COLO668 (cell line): ENCODE results near the gene LAMTOR1.
"Not testable (repeated sequence)": the region's sequence is repeated elsewhere in the genome, so short reads cannot be mapped to it uniquely, and the experiment has no call there.

Experiments
- DNase-seq: peaks from one replicate; lab custom pipeline; 2025; ENCODE audit not compliant: unreplicated experiment; lab: John Stamatoyannopoulos, UW

Gene LAMTOR1

DNA sequence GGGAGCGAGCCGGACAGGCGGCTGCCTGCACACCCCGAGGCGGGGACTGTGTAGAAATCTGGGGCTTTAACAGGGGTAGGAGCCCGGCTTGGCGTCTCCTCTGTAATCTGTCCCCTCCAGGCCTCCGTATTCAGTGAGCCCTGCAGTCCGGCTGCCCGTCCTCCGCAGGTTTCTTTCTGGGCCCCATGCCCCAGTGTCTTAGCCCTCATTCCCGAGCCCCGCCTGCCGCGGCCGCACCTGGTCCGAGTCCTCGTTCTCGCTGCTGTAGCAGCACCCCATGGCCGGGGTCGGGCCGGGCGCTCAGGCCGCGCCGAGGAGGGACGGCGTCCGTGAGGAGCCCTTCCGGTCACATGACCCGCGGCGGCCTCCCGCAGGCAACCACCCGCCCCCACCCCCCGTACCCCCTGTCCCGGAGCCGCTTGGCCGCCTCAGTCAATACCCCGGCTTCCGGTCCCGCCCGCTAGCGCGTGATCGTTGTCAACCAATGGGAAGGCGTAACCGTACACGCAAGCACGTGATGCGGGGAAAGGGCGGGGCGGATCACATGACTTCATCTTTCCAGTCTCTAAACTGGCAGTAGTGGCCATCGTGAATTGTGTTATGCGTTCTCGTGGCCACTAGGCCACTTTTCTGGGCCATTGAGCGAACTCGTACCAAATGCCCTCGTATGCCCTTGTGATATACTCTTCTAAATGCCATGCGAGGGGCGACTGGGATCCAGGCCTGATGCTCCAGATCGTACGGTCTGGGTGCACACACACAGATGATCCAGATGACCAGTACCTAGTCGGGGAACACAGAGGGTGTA is at the start of gene LAMTOR1:
Gene LAMTOR1 (minus strand): TSS at position 352 of the 808 bp plus-strand sequence. CDS start 73 bp downstream, at position 279.
- peak; percentile 97 for DNase-seq

DNA sequence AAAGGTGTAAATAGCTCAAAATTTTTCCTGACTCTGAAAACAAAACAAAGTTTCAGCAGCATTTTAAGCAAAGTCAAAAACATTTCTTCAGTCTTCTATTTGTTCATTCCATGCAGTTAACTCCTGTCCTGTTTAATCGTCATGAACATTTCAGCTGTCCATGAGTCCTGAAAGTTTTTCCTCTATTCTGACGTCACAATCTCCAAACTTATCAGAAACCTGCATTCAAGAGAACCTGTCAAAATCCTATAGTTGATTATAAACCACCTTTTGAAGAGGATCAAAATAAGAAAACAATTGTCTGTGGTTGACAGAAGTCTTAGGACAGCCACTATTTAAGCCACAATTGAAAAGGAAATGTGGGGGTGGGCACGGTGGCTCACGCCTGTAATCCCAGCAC is 47.8 kb upstream of the LAMTOR1 start:
- no peak for DNase-seq

DNA sequence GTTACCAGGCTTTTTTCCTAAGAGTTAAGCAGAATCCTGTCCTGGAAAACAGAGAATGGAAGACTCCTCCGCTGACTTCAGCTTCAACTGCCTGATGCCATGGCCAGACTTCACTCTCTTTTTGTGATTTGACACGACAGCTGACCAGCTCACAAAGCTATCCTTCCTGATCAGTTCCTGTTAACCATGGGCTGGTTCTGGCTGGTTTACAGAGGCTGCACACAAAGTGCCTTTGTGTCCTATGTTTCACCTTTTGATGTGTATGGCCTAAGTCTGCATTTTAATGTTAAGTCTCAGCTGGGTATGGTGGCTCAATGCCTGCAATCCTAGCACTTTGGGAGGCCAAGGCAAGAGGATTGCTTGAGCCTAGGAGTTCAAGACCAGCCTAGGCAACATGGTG is 43.5 kb upstream of the LAMTOR1 start:
- no peak for DNase-seq

DNA sequence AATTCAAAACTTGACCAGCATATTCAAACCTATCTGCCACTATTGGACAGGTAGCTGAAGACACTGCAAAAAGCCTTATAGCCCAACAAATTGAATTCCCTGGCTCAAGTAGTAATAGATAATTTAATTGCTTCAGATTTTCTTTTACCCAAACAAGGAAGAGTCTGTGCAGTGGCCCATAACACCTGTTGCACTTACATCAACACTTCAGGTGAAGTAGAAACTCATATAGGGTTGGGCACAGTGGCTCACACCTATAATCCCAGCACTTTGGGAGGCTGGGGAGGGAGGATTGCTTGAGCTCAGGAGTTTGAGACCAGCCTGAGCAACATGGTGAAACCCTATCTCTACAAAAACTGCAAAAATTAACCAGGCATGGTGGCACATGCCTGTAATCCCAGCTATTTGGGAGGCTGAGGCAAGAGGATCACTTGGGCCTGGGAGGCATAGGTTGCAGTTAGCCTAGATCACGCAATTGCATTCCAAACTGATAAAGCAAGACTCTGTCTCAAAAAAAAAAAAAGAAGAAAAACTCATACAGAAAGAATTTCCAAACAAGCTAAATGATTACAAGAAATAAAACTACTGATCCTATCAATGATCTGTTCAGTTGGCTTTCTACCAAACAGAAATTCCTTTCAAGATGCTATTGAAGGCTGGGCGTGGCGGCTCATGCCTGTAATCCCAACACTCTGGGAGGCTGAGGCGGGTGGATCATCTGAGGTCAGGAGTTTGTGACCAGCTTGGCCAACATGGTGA is 41.9 kb upstream of the LAMTOR1 start:
- no peak for DNase-seq

DNA sequence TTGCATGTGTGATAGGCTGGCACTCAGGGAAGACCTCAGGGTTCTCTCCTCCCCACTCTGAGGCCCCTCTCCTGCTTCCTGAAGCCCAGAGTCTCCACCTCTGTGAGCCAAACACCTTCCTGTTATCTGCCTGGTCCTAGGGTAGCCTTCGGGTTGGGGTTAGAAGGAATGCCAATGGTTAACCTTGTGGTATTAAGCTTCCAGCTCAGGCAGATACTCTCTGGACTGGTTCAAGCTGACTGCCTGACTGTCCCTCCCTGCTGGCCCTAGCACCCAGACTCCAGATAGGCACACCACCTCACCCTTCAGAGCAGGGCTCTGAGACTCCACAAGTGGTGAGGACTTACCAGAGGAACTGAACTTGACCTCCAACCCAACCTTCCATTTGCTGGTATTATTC is 39.4 kb upstream of the LAMTOR1 start:
- DNase-seq = not testable (repeated sequence)

DNA sequence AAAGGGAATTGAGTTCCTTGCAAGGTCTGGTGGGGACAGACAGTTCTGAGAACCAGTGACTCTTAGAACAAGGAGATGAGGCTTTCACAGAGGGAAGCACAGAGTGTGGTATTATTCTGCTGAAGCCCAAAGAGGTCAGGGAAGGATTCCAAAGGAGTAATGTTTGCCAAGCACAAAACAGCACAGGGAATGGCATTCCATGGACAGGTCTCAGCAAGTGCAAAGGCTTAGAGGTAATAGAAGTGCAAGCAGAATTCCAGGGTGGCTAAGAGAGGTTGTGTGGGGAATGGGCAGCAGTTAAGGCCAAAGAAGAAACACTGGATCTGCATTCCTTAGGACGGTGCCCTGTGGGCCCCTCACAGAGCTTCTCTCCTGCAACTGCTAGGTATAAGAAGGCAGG is 39.0 kb upstream of the LAMTOR1 start:
- DNase-seq = not testable (repeated sequence)

DNA sequence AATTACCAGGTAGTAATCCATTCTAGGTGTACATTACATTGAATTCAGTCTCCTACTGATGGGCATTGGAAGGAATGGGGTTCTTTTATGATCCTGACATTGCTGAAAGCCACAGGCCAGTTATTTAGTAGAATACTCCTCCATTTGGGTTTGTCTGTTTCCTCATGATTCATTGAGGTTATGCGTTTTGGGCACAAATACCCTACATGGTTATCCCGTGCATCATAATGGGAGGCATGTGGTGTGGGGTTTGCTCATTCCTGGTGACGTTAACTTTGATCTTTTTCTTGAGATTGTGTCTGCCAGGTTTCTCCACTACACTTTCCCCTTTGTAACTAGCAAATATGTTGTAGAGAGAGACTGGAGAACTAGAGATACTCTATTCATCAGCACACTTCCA is 38.0 kb upstream of the LAMTOR1 start:
- no peak for DNase-seq

DNA sequence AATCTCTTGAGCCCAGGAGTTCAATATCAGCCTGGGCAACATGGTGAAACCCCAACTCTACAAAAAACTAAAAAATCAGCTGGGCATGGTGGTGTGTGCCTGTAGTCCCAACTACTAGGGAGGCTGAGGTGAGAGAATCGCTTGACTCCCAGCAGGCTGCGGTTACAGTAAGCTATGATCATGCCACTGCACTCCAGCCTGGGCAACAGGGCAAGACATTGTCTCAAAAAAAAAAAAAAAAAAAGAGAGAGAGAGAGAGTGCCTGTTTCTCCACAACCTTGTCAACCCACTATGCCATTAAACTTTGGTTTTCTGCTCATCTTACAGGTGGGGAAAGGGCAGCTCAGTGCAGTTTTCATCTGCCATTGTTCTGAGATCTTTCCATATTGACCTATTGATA is 37.6 kb upstream of the LAMTOR1 start:
- DNase-seq = no peak

DNA sequence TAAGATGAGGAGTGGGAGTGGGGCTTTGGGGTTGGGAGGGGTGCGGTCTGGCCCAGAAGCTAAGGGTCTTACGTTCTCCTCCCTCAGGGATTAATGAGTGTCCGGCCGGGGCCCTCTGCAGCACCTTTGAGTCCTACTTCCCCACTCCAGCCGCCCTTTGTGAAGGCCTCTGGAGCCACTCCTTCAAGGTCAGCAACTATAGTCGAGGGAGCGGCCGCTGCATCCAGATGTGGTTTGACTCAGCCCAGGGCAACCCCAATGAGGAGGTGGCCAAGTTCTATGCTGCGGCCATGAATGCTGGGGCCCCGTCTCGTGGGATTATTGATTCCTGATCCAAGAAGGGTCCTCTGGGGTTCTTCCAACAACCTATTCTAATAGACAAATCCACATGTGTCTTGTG is 36.4 kb upstream of the LAMTOR1 start:
- DNase-seq = no peak

DNA sequence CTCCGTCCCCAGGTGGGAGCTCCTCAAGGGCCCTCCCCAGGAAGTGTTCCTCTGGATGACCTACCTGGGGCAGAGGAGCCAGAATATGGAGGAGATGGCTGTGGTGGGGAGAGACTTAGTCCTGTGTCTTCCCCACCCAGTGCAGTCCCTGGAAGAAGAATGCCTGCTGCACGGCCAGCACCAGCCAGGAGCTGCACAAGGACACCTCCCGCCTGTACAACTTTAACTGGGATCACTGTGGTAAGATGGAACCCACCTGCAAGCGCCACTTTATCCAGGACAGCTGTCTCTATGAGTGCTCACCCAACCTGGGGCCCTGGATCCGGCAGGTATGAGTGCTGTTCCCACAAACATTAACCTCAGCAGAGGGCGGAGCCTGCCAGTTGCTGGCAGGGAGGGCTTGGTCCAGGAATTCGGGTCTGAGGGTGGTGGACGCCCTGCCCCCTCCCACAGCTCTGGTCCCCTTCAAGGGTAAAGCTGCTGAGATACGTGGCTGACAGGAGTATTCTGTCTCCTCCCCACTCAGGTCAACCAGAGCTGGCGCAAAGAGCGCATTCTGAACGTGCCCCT is 35.8 kb upstream of the LAMTOR1 start:
- DNase-seq = no peak

DNA sequence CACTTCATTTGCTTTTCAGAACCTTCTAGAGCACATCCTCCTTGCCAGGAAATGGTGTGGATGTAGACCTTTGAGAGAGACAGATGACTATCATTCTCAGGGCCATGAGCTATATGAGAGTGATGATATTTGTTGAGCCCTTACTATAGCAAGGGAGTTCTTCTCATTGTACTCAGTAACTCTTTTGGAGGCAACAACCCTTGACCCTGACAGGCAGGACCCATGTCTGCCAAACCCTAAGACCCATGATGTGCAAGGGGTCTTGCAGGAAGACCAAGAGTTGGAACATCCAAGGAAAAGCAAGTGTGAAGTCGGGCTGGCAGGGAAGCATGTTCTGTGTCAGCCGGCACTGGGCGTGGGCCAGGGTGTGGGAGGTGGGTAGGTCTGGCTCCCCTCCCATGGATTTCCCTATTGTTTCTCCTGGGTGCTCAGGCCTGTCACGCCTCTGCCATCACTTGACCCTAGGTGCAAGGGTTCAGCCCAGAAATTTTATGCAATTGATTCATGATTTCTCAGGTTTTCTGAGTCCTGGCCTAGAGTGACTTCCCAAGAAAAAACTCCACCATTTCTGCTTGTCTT is 33.7 kb upstream of the LAMTOR1 start:
- no peak for DNase-seq

DNA sequence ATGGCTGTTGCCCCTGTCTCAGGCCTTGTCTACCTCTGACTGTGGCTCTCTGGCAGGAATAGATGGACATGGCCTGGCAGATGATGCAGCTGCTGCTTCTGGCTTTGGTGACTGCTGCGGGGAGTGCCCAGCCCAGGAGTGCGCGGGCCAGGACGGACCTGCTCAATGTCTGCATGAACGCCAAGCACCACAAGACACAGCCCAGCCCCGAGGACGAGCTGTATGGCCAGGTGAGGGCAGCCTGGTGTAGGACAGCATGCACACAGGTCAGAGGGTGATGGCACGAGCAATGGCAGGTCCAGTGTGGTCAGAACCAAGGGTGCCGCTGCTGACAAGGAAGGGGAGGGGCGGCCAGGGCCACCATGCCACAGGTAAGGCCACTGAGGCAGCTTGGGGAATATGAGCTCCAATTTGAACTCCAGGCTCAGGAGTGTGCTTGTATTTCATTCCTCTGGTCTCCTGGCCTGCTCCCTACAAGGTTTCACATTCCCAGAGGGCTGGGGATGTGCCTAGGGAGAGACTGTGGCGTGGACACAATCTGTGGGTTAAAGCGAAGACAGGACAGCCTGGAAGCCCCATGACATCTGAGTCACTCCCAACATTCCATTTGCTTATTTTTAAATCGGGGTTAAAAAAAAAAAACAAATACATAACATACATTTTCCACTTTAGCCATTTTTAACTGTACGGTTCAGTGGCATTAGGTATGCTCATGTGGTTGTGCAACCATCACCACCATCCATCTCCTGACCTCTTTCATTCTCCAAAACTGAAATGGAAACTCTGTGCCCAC is 33.0 kb upstream of the LAMTOR1 start:
- DNase-seq = no peak

DNA sequence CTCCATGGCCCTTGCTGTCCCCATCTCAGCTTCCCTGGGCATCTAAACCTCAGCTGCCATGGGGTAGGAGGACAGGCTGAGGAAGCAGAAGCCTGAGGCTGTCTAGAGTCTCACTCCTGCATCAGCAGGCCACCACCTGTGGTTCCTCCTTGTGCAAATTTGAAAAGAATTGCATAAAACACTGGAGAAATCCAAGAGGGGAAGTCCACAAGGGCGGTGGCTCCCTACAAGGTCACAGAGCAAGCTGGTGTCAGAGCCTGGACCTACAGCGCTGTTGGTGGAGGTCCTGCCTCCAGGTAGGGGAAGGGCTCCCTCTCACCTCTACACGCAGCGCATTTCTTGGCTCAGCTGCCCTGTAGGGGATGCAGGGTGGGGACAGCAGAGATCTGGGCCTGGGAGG is 32.4 kb upstream of the LAMTOR1 start, which contains the start of gene FOLR3:
Gene FOLR3 (plus strand): TSS at position 253 of the 400 bp plus-strand sequence. CDS start 228 bp downstream, outside the sequence.
- not testable (repeated sequence) for DNase-seq

DNA sequence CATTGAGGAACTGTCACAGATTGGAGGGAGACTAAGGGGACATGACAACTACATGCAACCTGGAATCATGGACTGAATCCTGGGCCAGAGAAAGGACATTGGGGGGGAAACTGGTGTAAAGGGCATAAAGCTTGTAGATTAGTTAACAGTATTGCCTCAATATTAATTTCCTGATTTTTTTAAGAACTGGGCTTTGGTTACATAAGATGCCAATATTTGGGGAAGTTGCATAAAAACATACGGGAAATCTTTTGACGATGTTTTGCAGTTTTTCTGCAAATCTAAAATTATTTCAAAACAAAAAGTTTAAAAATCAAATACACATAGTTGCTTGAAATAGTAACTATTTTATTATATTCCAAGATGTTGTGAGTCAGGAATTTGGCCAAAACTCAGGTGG is 29.5 kb upstream of the LAMTOR1 start:
- no peak for DNase-seq

DNA sequence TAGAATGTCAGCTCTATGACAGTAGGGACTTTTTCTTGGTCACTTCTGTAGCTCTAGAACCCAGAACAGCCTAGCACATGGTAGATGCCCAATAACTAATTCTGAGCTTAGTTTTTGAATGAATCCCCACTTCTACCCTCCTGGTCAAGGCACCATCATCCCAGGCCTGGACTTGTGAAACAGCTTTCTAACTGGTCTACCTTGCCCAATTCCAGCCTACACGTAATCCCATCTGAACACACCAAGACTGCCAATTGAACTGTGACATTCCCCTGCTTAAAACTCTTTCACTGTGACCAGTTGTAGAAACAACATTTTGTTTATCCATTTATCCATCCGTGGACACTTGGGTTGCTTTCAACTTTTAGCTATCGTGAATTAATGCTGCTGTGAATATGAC is 26.3 kb upstream of the LAMTOR1 start:
- DNase-seq = no peak

DNA sequence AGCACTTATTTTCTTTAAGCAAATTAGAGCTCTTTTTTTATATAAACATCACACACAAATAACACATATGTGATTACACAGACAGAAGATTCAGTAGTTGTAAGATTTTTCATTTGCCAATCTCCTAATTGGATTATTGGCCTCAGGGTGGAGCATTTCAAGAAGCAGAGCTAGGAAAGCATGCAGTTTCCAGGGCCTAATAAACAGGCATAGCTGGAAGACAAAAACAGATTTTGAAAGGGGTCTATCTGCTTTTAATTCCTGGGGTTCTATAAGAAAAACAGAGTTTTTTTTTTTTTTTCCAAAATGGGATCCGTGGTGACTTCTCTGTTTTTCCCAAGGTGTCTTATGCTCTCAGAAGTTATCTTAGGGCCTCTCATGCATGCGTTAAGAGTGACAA is 24.8 kb upstream of the LAMTOR1 start:
- no peak for DNase-seq

DNA sequence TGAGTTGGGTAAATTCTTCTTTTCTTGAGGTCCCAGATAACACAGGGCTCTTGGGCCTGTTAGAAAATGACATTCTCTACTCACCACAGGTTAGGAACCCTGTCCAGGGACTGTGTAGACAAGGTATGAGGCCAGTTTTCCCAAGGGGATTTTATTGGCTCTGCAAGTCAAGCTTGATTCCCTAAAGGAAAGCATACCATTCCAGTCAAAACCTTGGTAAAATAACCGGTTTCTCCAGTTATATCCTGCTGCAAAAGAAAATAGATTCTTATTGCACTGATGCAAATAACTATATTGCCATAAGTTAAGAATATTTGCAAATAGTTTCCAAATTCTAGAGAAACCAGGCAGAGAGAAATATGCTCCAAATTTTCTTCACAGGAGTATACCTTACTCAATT is 22.9 kb upstream of the LAMTOR1 start:
- no peak for DNase-seq

DNA sequence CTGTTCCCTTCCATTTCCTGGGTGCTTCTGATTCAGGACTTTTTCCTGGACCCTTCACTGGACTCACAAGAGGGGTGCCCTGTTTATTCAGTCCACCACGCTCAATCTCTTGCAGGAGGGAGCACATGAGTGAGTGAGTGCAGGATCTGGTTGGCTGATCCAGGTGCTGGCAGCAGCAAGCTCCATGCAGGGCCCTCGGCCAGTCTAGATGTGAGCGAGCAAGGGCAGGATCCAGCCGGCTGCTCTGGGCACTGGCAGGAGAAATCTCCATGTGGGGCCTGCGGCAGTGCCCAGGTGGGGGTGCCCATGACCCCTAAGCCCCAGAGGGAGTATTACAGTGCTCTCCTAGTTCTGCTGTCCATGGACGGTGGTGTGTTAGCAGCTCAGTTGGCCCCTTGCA is 20.9 kb upstream of the LAMTOR1 start:
- DNase-seq = no peak

DNA sequence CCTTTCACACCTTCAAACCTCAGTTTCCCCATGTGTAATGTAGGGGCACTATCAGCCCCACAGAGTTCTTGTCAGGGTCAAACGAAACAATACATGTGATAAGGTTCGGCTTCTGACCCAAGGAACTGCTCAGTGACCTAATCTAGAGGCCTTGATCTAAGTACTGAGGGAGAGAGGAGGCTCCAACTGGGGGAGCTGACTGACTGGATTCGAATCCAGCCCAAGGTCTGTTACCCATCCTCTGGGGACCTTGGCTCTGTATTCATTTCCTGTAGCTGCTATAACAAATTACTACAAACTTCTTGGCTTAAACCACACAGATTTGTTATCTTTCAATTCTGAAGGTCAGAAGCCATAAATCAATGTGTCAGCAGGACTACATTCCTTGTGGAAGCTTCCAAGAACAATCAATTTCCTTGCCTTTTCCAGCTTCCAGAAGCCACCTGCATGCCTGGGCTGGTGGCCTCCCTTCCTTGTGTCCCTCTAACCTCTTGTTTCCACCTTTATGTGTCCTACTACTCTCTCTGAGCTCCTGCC is 20.1 kb upstream of the LAMTOR1 start:
- DNase-seq = no peak

DNA sequence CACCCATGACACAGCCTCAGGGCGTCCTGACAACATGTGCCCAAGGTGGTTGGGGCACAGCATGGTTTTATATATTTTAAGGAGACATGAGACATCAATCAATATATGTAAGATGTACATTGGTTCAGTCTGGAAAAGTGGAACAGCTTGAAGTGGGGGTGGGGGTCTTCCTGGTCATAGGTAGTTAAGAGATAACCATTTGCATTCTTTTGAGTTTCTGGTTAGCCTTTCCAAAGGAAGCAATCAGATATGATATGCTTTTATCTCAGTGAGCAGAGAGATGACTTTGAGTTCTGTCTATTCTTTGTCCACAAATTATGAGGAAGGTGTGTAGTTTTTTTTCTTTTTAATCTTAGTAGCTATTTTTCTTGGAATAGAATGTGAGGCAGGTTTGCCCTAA is 19.5 kb upstream of the LAMTOR1 start:
- DNase-seq = no peak

DNA sequence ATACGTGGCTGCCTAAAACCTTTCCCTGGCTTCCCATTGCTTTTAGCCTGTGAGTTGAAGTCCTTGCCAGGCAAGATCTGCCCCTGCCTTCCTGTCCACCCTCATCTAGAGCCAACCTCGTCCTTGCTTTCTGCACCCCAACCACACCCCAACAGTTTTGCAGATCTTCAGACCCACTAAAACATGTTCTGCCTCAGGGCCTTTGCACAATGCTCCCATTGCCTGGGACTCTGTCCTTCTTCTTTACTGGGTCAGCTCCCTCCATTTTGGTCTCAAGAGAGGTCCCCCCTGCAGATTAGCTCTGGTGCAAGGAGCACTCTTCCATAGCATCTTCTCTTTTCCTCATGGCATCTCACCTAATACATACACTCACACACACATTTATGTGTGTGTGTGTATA is 17.8 kb upstream of the LAMTOR1 start:
- no peak for DNase-seq
